Skeletal muscle cell (primary cell): ENCODE measurements around the gene ZNF443.
A peak's percentile ranks its signal among the peaks of the same experiment; 100 is the strongest.
"Not testable (repeated sequence)": the region's sequence is repeated elsewhere in the genome, so short reads cannot be mapped to it uniquely, and the experiment has no call there.

ENCODE experiments used
- DNase-seq: peaks from one replicate; pipeline ENCODE4 v3.0.0-alpha.2; 2010; ENCODE audit warnings: low read depth
- H3K4me3 ChIP-seq: 2 replicates; pipeline ENCODE4 v1.5.1; 2011; ENCODE audit warnings: low read depth, mild to moderate bottlenecking, control low read depth, low read length, moderate library complexity

ZNF443 gene

DNA sequence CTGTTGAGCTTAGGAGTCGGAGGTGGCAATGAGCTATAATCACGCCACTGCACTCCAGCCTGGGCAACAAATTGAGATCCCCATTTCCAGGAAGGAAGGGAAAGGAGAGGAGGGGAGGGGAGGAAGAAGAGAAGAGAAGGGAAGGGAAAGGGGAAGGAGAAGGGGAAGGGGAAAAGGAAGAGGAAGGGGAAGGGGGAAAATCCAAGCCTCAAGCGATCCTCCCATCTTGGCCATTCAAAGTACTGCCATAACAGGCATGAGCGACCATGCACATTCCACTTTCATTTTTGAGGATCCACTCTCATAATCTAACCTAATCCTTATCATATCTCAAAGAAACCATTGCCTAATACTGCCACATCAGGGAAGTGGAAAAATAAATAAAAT is 14.9 kb downstream of the ZNF443 start:
- H3K4me3 ChIP-seq, result no peak overlapping the region
- no peak for DNase-seq

- H3K4me3 ChIP-seq, result no peak overlapping the region
- no peak for DNase-seq
Measured at GRCh38 chr19:12425236-12425887, 15.5 kb downstream of the ZNF443 start.

- H3K4me3 ChIP-seq, DNase-seq: not testable (repeated sequence)
Measured at GRCh38 chr19:12417273-12417672, 23.5 kb downstream of the ZNF443 start.

DNA sequence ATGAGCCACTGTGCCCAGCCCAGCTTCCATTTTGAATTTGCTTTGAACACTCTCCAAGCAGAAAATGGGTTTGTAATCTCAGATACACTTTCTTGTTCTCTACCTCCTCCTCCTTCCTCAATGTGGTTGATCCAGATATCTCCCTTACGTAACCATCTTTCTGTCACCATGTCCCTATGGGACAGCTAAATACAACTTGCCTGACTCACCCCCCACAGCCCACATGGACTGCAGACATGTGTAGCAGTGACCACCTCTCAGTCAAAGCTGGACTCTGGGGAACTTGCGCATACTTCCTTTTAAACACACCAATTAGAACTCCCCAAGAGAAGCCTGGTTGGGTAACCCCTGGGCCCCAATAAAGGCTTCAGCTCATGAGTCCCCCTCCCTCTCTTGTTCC is 28.9 kb downstream of the ZNF443 start:
- DNase-seq, result no peak
- no peak overlapping the region for H3K4me3 ChIP-seq

DNA sequence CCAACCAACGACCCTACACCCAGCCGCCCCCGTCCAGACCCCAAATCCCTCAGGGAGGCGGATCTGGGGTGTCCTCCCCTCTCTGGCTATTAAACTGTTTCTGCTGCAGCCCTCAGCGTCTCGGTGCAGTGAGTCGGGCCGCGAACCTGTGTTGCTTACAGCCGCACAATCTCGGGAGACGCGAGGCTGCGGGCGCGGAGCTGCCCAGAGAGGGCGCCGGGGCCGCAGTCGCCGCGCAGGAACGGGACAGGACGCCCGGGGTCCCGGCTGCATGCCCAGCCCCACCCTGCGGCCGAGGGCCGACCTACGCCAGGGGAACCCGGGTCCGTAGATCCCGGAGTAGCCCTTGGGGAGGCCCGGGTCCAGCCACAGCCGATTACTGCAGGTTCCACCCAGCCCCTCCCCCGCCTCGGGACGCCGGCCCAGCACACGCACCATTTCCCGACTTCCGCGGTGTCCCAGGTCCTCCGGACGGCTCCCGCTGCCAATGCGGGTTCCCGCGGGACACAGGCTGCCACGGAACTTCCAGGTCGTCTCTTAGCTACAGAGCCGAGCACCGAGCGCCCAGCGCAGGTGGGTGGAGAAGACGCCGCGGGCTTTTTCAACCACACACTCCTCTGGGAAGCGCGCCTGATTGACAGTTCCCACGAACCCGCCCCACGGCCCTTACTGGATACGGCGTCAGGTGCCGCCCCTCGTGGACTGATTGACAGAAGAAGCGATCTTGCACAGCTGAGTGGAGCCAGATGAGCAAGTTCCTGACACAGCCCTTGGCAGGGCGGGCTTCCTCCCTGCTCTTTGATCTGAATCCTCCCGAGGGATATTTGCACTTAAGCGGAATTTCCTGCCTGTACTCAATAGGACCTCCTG is 40.0 kb downstream of the ZNF443 start, which contains the start of gene ZNF799:
TSS of gene ZNF799 (minus strand) at position 639 of the 870 bp plus-strand sequence. CDS start at position 438, 201 bp downstream.
- peak within 1 kb of the TSS; percentile 76 for H3K4me3 ChIP-seq
- peak; percentile 83 for DNase-seq

DNA sequence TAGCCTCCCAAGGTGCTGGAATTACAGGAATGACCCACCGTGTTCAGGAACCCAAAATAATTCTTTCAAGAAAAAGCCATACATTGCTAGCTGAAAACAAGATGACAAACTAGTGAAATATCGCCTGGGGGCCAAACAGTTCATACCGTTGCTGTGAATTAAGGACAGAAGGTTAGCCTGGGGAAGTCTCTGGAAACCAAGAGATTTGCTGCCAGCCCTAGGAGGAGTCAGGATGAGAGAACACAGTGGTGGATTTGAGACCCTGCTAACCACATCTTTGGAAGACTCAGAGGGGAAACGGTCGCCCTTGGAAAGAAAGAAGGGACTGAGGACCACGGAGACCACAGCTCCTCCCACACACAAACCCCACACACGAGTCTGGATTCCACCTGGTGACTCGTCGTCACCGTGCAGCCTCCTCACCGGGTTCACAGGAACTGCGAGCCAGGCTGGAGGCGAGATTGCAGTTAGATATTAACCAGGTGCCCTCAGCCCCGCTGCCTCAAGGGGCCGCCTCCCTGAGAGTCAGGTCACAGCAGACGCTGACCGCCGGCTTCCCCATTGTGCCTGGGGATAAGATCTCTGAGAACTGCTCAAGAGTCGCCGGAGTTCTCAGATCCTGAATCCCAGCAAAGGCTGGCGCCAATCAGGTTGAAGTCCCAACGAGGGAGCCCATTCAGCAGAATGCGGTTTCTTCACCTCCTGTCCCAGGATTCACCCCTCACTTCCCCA is 40.8 kb downstream of the ZNF443 start:
- H3K4me3 ChIP-seq, result peak overlapping the region; percentile 76
- DNase-seq, result not testable (repeated sequence)

- H3K4me3 ChIP-seq, DNase-seq: not testable (repeated sequence)
Measured at GRCh38 chr19:12391148-12391547, 49.7 kb downstream of the ZNF443 start.

DNA sequence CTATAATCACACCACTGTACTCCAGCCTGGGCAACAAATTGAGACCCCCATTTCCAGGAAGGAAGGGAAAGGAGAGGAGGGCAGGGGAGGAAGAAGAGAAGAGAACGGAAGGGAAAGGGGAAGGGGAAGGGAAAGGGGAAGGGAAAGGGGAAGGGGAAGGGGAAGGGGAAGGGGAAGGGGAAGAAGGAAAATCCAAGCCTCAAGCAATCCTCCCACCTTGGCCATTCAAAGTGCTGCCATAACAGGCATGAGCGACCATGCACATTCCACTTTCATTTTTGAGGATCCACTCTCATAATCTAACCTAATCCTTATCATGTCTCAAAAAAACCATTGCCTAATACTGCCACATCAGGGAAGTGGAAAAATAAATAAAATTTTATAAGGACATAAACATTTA is 54.5 kb downstream of the ZNF443 start:
- H3K4me3 ChIP-seq, DNase-seq: not testable (repeated sequence)

GRCh38 chr19:12380444-12380737 is 60.4 kb downstream of the ZNF443 start:
- H3K4me3 ChIP-seq, result no peak overlapping the region
- DNase-seq, result no peak

GRCh38 chr19:12379732-12380443 is 60.9 kb downstream of the ZNF443 start:
- no peak for DNase-seq
- H3K4me3 ChIP-seq, result no peak overlapping the region
